Activated CD4-positive, alpha-beta T cell treated with anti-CD3 and anti-CD28 coated beads, Interleukin-2, amount 50 U/mL, for 1 hour (primary cell): ENCODE data around the gene CHCHD6.

Experiments
- DNase-seq: peaks from one replicate; pipeline ENCODE4 v3.0.0-alpha.2; 2020

Gene CHCHD6

DNA sequence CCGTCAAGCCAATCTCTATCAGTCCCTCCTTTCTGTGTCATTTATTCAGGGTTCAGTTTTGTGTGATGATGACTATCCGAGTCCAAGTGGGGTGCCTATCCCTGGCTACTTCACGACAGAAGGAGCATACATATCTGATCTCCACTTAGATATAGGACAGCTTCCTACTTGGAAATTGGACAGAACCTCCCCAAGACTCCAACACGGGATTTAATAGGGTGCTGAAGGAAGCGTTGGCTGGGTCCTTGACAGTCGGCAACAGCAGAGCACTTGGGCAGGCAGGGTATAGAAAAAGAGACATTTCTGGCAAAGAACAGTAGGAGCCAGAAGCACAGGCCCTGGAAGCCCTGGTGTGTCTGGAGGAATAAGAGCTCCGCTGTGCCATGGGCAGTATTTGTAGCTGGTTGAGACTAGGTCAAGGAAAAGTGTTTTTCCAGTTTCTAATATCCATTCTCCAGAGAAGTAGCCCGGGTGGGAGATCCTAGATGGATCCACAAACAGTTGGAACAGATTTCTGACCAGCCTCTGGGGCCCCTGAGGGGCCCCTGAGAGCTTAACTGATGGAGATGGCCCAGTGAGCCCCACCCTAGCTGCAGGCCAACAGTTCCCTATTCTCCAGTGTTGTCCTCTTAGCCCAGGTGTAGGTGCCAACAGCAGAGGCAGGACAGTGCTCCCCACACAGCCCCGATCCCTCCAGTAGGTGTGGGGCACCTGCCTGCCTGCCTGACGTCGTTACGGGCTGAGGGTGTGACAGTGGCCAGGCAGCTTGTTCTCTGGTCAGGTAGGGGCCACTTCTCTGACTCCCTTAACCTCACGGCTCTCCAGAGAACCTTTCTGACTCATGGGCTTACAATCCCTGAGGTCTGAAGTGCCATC lies 130.8 kb downstream of the CHCHD6 start:
- DNase-seq: no peak

DNA sequence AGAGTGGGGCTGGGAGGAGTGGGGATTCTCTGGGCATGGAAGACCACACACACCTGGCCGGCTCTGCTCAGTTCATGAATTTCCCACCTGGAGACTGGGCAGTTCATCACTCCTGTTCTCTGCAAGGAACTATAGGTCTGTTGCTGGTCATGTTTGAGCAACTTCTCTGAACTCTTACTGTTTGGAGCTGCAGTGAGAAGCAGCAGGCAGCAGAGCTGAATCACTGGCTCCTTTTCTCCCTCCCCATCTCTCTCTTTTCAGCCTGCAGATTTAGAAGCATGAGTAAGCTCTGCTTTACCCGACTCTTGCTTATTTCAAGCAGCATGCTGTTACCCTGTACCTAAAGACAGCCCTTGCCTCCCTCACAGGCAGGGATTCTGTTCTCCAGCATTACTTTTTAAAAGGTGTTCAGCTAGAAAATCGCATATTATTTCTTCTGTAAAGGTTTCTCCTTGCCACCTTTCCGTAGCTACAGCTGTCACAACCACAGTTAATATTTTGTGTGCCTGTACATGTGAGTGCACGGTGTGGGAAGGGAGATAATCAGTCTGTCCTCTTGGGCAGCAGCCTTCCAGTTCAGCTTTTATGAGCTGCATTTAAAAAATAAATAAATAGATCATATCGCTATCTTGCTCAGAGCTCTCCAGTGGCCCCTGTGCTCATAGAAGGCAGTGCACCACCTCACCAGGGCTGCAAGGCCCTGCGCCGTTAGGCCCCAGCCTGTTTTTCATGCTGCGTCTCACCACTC lies 131.6 kb downstream of the CHCHD6 start:
- DNase-seq: no peak

DNA sequence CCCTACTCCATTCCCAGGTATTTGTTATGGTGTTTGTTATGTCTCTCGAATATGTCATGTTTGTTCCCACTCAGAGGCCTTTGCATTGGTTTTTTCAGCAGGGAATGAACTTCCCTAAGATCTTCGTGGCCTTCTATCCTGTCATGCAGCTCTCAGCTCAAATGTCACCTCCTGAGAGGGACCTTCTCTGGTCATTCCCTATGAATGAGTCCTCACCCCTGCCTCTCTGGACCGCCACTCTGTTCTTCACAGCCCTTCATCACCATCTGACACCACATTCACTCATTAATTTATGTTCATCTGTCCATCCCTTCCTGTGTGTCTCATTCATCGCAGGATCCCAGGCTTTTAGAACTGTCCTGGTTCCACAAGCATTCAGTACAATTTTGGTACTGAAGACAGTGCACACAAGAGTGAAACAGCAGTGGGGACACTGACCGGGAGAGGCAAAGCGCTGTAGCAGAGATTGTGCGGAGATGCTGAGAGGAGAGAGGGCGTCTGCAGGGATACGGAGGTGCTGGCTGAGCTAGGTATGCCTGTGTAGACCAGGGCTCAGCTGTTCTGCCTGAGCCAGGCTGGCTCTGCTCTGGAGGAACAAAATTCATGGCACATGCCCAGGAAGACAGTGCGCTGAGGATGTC lies 132.3 kb downstream of the CHCHD6 start:
- no peak for DNase-seq

DNA sequence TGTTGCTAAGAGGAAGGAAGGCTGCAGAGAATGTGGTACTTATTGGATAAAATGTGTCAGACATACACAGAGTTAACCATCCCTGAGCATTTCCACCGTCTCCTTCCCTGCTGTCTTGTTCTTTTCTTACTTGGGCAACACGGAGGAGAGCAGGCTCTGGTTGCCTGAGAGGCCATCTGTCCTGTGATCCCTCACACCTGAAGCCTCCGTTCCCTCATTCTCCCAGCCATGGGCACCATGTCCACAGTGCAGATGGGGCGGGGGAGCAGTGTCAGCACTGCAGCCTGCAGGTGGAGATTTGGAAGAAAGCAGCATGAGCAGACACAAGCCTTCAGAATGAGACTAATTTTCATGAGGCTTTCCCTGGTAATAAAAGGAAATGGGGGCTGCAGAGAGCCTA lies 133.7 kb downstream of the CHCHD6 start:
- no peak for DNase-seq

DNA sequence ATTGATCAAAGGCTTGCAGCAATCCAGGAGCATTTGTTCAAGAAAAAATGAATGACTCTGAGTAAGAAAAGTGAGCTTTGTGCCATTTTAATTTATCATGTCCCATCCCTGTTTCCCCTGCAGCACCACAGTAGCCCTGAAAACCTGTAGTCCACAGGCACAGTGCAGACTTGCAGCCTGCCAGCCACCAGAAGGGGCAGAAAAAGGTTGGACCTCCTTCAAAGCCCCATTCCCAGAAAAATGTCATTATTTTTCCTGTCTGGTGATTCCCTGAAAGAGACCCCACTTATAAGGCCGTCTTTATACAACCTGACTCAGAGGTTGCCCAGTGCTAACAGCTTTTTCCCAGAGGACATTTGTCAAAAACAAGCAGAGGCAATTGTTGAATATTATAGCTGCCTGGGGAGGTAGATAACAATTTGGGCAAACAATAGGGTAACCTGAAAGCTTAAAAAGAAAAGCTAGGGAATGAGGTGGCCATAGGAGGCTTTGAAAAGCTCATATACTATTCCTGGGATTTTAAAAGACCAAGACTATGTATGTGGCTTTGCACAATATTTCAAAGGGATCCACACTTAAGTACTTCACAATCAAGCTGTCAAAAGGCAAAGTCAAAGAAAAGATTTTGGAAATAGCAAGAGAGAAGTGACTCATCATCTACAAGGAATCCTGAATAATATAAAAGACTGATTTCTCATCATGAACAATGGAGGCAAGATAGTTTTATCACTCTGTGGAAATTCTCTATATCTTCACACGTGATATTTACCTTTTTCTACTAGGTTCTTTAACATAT lies 142.1 kb downstream of the CHCHD6 start:
- DNase-seq: no peak

DNA sequence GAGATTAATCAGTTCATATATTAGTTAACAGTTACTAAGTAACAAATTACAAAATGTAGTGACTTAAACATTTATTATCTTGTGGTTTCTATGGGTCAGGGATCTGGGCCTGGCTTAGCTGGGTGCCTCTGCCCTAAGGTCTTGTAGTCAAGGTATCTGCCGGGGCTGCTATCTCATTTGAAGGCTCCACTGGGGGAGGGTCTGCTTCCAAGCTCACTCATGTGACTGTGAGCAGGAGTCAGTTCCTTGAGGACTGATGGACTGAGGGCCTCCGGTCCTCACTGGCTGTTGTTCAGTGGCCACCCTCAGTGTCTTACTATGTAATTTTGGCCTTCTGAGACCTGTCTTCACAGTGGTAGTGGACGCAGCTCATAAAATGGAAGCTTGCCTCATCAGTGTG lies 143.0 kb downstream of the CHCHD6 start:
- no peak for DNase-seq

DNA sequence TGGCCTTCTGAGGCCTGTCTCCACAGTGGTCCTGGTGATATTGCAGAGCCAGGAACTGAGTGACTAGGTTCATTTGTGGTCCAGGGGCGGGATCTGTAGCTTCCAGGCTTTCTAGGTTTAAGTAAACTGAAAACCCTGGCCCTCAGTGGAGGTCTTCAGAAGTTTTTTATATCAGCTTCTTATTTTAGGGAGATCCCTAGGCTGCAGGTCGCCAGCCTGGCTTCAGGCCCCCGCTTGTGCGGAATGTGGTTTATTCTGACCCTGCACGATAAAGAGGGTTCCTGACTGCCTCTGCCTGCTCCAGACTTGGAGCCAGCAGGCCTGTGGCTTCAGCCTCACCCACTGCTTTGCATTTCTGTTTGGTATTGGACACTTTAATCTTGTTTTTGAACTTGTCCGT lies 145.0 kb downstream of the CHCHD6 start:
- DNase-seq: no peak

DNA sequence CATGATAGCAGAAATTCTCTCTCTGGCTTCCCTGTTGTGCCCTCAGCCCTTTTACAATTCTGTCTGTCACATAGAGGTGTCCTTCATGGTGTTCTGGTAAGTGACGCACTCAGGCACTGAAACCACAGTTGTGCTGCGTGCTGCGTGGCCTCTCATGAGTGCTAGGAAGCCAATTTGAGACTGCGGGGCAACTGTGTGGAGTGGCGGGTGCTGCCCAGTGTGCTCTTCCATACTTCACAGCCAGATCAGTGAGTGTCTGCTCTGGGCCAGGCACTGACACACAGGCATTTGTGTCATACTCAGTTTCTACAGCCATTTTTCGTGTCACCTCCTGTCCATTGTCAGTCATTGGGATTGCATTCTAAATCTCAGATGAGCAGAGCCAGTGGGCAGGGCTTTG lies 145.7 kb downstream of the CHCHD6 start:
- no peak for DNase-seq

DNA sequence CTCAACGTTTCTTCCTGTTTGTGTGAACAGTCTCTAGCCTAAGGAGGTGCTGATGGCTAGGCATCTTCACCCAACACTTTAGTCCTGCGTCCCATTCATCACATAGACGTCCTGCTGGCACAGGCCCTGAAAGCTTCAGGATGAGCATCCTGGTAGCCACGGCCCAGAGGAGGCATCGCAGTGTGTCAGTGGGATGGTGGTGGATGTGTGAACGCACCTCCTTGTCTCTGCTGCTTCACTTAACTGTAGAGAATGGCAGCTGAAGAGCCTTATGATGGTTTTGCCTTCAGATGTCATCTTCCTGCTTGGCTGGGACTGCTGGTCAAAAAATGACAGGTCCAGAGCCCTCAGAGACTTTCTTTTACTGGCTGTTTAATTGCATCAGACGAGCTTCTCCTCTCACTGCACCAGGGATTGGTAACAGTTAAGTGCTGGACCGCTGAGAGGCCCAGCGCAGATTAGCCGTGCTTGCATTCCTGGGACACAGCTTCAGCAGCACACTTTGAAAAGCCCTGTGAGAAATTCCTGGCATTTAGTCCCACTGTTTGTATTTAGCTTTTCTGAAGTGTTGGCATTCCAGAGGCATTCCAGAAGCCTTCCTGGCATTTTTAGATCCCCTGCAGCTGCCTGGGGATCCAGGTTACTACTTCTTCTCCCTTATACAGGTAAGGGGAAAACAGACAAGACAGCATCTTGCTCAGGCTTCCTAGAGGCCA lies 146.5 kb downstream of the CHCHD6 start:
- DNase-seq: no peak

DNA sequence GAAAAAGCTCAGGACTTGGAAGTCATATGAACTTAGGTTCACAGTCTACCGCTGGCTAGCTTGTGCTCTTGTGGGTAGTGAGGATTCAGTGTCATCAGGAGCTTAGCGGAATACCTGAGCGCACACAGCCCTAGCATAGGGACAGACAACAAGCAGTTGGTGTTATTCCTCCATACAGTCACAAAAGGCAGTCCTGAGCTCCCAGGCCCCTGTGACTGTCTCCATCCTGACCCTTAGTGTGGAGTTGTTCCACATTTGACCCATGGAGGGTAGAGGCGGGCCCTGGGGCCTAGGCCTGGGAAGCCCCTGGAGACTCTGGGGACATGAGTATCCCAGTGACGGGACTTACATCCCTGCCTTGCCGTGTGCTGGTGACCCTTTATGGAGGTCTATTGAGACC lies 147.3 kb downstream of the CHCHD6 start:
- no peak for DNase-seq

DNA sequence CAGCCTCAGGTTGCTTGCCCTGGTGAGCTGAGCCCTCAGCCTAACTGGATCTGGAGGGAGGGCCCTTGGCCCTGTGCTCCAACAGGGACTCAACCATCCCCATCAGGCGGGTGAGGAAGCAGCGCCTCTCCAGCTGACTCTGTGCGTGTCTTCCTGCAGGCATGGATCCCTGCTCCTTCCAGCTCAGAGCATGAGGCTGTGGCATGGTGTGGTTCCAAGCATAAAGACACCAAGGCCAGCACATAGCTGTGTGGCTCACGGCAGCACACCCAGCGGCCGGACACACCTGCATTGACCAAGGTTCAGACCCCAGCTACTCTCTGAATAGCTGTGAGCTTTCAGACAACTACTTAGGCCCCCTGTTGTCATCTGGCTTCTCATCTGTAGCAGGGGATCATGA lies 147.9 kb downstream of the CHCHD6 start:
- DNase-seq: no peak

DNA sequence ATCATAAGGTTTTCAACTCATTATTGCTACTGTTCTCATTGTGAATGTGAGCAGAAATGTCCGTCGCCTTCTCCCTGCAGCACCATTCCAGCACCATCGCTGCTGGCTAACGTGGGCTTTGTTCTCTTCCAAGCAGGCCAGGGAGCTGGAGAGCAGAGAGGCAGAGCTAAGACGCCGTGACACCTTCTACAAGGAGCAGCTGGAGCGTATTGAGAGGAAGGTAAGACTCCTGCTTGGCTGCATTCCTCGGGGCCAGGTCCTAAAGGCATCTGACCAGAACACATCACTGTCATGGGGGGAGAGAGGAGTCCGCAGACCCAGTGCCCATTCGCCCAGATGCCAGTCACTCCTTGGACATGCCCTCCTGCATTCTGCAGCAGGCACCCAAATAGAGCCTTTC lies 148.5 kb downstream of the CHCHD6 start:
- DNase-seq: no peak

DNA sequence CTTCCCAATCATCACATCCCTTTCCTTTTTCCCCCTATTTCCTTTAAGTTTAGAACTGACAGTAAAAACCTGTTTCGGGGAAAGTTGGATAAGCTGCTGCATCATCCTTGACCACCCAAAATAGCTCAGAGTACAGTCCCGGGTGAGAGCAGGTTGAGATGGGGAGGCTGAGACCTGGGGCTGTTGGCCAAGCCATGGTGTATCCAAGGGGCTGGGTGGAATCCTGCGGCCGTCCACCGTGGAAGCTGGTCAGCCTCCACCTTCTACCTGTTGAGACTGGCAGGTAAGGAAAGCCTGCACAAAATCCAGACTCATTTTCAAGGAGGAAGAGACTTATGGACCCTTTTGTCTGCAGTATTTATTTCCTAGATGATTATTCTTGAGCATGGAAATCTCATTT lies 150.6 kb downstream of the CHCHD6 start:
- no peak for DNase-seq

DNA sequence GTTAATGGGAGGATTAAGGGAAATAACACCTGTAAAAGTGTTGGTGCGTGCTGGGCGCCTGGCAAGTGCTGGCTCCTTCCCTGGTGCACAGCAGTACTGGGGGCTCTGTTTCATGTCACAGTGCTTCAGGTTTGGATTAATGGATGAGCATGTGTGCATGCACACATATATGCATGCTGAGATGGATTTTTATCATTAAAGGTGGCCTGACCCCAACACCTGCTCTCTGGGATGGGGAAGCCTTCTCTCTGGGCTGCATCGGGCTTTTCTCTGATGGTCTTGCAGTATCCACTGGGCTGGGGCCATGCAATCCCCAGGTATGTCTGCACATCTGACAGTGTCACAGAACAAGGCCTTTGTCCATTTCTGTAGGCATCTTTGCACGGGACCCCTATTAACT lies 151.3 kb downstream of the CHCHD6 start:
- DNase-seq: no peak

DNA sequence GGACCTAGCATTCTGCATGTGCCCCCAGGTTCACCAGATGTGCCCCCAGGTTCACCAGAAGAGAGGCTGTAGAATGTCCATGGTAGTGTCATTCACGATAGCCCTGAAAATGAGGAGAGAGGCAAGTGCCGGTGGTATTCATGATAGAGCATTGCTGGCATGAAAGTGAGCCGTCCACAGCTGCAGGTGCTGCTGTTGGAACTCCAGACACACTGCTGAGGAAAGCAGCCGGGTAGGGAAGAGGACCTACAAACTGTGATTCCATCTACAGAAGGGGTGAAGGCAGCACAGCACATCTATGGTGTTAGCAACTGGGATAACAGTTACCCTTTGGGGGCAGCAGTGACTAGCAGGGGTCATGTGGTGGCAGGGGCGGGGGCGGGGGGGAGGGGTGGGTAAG lies 153.9 kb downstream of the CHCHD6 start:
- DNase-seq: no peak

DNA sequence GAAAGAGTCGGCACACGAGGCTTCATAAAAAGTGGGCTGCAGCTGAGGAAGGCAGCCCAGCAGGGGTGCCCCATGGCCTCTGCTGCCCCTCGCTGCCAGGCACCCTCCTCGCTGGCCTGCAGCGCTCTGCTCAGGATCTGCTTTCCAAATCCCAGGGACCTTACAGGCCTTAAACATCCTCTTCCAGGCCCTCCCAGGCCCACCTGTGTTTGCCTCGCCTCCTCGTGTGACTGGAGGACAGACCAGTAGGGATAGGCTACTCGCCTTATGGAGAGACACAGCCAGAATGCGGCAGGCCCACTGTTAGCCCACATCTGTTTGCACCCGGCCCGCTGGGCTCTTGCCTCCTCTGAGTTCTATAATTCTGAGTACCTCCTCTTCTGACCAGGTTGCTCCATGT lies 154.4 kb downstream of the CHCHD6 start:
- DNase-seq: no peak

DNA sequence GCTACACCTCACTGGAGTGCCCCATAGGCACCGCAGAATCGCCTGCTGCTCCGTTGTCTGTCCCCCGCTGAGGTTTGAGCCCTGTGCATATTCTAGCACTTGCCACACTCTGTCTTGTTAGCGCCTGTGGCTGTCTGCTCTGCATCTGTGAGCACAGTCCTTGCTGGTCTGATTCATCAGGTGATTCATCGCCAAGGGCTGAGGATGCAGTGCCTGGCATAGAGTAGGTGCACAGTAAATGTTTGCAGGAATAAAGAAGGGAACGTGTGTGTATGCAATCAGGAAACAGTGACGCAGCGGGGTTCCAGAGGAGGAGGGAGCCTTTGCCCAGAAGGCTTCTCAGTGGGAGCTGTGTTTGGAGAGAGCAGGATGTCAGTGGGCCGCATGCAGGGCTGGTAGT lies 154.8 kb downstream of the CHCHD6 start:
- DNase-seq: no peak

DNA sequence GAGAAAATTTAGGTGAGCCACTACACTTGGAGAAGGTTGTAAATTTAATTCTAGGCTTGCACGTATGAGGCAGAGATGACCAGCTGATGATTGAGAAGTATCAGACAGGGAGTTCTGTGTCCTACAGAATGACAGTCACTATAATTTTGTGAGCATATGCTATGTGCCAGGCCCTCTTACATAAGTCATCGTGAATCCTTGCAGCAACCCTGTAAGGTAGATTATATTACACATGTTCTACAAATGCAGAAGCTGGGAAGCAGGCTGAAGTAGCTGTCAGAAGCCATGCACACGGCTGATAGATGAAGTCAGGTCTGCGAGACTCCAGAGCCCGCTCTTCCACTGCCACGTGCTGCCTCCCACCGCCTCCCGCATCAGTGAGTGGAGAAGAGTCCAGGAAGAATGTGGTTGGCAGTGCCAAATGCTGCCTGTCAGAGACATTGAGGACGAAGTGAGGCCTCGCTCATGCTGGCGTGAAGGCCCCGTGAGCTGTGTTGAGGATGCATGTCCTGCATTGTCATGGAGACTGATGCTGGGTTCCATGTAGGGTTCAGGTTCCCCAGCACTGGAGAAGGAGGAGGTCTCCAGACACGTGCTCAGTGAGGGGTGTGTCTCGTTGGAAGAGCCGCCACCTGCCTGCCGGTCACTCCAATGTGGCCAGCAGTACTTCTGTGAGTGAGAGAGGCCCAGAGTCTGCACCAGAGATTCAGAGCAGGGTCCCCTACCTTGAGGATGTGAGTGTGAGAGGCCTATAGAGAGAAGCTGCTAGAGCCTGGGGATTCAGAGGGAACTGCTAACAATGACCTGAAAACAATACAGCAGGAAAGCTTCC lies 155.6 kb downstream of the CHCHD6 start:
- DNase-seq: no peak

DNA sequence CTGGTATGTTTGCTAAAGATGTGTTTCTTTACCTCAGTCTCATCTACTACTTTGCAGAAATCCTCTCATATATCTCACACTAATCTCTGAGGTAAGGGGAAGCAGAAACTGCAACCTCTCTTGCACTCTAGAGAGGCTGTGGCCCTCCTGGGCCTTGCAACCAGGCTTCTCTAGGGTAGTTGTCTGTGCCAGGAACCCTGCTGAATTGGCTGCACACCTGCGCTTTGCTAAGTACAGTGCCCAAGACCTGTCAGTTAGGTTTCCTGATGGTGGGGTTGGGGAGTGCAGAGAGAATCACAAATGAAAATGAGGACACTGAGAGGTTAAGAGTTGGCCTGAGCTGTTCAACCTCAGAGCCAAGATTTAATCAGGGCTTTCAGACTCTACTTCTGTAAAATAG lies 161.7 kb downstream of the CHCHD6 start:
- DNase-seq: no peak

DNA sequence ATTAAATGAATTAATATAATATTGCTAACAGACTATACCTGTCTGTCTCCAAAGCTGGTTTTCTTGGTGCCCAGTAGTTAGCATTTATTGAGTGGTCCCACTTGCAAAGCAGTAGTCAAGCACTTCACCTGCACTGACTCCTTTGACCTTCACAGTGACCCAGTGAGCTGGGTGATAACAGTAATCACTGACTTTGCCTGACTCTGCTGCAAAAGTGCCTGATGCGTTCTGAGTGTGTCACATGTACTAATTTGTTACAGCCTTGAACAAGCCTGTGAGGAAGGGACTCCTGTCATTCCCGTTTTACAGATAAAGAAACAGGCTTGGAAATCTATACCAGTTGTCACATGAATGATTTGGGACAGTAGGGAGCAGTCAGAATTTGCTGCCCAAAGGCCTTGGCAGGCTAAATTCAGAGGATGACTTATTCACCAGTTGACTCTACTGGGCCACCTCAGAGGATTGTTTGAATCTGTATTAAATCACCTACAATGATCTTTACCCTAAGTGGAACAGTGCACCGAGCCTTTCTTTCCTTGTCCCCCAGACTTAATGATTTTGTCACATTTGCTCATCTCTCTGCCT lies 162.2 kb downstream of the CHCHD6 start:
- DNase-seq: no peak
